ENCODE results near the gene ANXA3.
"Not testable (repeated sequence)": the region's sequence is repeated elsewhere in the genome, so short reads cannot be mapped to it uniquely, and the experiment has no call there.

The ANXA3 gene

GRCh38 chr4:78551420-78552351 is at the start of gene ANXA3:
Gene ANXA3 (plus strand): TSS chr4:78551770. CDS start chr4:78554474, 2,704 bp downstream.
- DNase-seq: no peak

GRCh38 chr4:78506260-78506659 is 45.3 kb upstream of the ANXA3 start:
- DNase-seq: not testable (repeated sequence)

GRCh38 chr4:78509043-78509442 is 42.5 kb upstream of the ANXA3 start:
- DNase-seq: no peak

- DNase-seq: no peak
Observed at GRCh38 chr4:78510108-78510507, 41.5 kb upstream of the ANXA3 start.

- DNase-seq: no peak
Observed at GRCh38 chr4:78510681-78511080, 40.9 kb upstream of the ANXA3 start.

- no peak for DNase-seq
Observed at GRCh38 chr4:78512357-78512920, 39.1 kb upstream of the ANXA3 start.

- no peak for DNase-seq
Observed at GRCh38 chr4:78513411-78513975, 38.1 kb upstream of the ANXA3 start.

GRCh38 chr4:78517050-78517652 is 34.4 kb upstream of the ANXA3 start:
- DNase-seq: no peak

- DNase-seq: no peak
Observed at GRCh38 chr4:78518561-78518960, 33.0 kb upstream of the ANXA3 start.

- no peak for DNase-seq
Observed at GRCh38 chr4:78519962-78520361, 31.6 kb upstream of the ANXA3 start.

- DNase-seq: no peak
Observed at GRCh38 chr4:78520808-78521226, 30.8 kb upstream of the ANXA3 start.

GRCh38 chr4:78524009-78524408 is 27.6 kb upstream of the ANXA3 start:
- DNase-seq: no peak

- no peak for DNase-seq
Observed at GRCh38 chr4:78525559-78525958, 26.0 kb upstream of the ANXA3 start.

GRCh38 chr4:78527103-78527502 is 24.5 kb upstream of the ANXA3 start:
- DNase-seq: no peak

GRCh38 chr4:78527555-78527954 is 24.0 kb upstream of the ANXA3 start:
- no peak for DNase-seq

GRCh38 chr4:78528327-78528726 is 23.2 kb upstream of the ANXA3 start:
- no peak for DNase-seq

GRCh38 chr4:78529569-78530209 is 21.9 kb upstream of the ANXA3 start:
- no peak for DNase-seq

- DNase-seq: no peak
Observed at GRCh38 chr4:78532046-78532445, 19.5 kb upstream of the ANXA3 start.

GRCh38 chr4:78533854-78534253 is 17.7 kb upstream of the ANXA3 start:
- no peak for DNase-seq

GRCh38 chr4:78534286-78534955 is 17.1 kb upstream of the ANXA3 start:
- no peak for DNase-seq

GRCh38 chr4:78542373-78542772 is 9.2 kb upstream of the ANXA3 start:
- no peak for DNase-seq

- DNase-seq: no peak
Observed at GRCh38 chr4:78543424-78544125, 8.0 kb upstream of the ANXA3 start.
